Measurements from ENCODE around the gene HLA-DOB.

The HLA-DOB gene

GRCh38 chr6:32830017-32830416 is 13.2 kb upstream of the HLA-DOB start:
- CTCF ChIA-PET = no interaction called here
- POLR2A ChIA-PET = interaction anchor here (1.0 kb wide), 1 partner anchor 8 kb away, joined by 3 read pairs; the partner anchor contains the start of gene TAP2
- TF ChIP-seq HDGF (IDR thresholded peaks at IDR 0.05; ENCODE audit: borderline replicate concordance) = no peak
- no peak for TF ChIP-seq ELF4 (IDR thresholded peaks at IDR 0.05)
- TF ChIP-seq L3MBTL2 (conservative IDR thresholded peaks at IDR 0.05) = no peak
- no peak for TF ChIP-seq PKNOX1 (IDR thresholded peaks at IDR 0.05)
- no peak for TF ChIP-seq TARDBP (IDR thresholded peaks at IDR 0.05)
- TF ChIP-seq ARNT (IDR thresholded peaks at IDR 0.05) = no peak
- no peak for TF ChIP-seq BHLHE40 (IDR thresholded peaks at IDR 0.05; ENCODE audit: borderline replicate concordance)
- no peak for TF ChIP-seq CTBP1 (IDR thresholded peaks at IDR 0.05; ENCODE audit: borderline replicate concordance)
- TF ChIP-seq FOXA1 (IDR thresholded peaks at IDR 0.05) = no peak
- no peak for DNase-seq (ENCODE audit: extremely low spot score)

GRCh38 chr6:32829495-32829894 is 12.7 kb upstream of the HLA-DOB start:
- ChIA-PET CTCF (no interaction called here), POLR2A (interaction anchor here (1.0 kb wide), 1 partner anchor 9 kb away, joined by 3 read pairs; the partner anchor contains the start of gene TAP2)
- TF ChIP-seq SP1 (IDR thresholded peaks at IDR 0.05) = no peak
- TF ChIP-seq ZNF384 (IDR thresholded peaks at IDR 0.05) = no peak
- TF ChIP-seq SUZ12 (IDR thresholded peaks at IDR 0.05) = no peak
- no peak for TF ChIP-seq BHLHE40 (IDR thresholded peaks at IDR 0.05; ENCODE audit: borderline replicate concordance)
- TF ChIP-seq FOXK2 (IDR thresholded peaks at IDR 0.05) = no peak
- no peak for TF ChIP-seq TARDBP (IDR thresholded peaks at IDR 0.05)
- no peak for TF ChIP-seq CTBP1 (IDR thresholded peaks at IDR 0.05; ENCODE audit: borderline replicate concordance)
- no peak for DNase-seq (ENCODE audit: extremely low spot score)

GRCh38 chr6:32827025-32827424 is 10.2 kb upstream of the HLA-DOB start:
- POLR2A ChIA-PET = interaction anchor here (1.4 to 2.7 kb wide), 2 partner anchors 11 to 12 kb away, joined by 13 to 15 read pairs; partner anchors contain the start of gene TAP2
- DNase-seq (ENCODE audit: extremely low spot score) = no peak
- TF ChIP-seq ZNF384 (IDR thresholded peaks at IDR 0.05) = no peak
- no peak for TF ChIP-seq HDGF (IDR thresholded peaks at IDR 0.05; ENCODE audit: borderline replicate concordance)
- TF ChIP-seq ARNT (IDR thresholded peaks at IDR 0.05) = no peak
- no peak for TF ChIP-seq SP1 (IDR thresholded peaks at IDR 0.05)
- no peak for TF ChIP-seq FOXM1 (IDR thresholded peaks at IDR 0.05; ENCODE audit: borderline replicate concordance)
- no peak for TF ChIP-seq L3MBTL2 (conservative IDR thresholded peaks at IDR 0.05)
- no peak for TF ChIP-seq BHLHE40 (IDR thresholded peaks at IDR 0.05; ENCODE audit: borderline replicate concordance)
- TF ChIP-seq LEF1 (IDR thresholded peaks at IDR 0.05; ENCODE audit: borderline replicate concordance) = no peak
- no peak for TF ChIP-seq NFRKB (IDR thresholded peaks at IDR 0.05)
- no peak for TF ChIP-seq TARDBP (IDR thresholded peaks at IDR 0.05)
- TF ChIP-seq FOXK2 (IDR thresholded peaks at IDR 0.05) = no peak
- no peak for TF ChIP-seq PKNOX1 (IDR thresholded peaks at IDR 0.05)
- no peak for TF ChIP-seq FOXA1 (IDR thresholded peaks at IDR 0.05)
- TF ChIP-seq SUZ12 (IDR thresholded peaks at IDR 0.05) = no peak
- TF ChIP-seq CTBP1 (IDR thresholded peaks at IDR 0.05; ENCODE audit: borderline replicate concordance) = no peak
- TF ChIP-seq ELF4 (IDR thresholded peaks at IDR 0.05) = no peak
- CTCF ChIA-PET = interaction anchor here (3.4 to 3.5 kb wide), 2 partner anchors 11 to 41 kb away, joined by 25 read pairs; partner anchors contain the start of gene TAP2

- no peak for TF ChIP-seq CTBP1 (IDR thresholded peaks at IDR 0.05; ENCODE audit: borderline replicate concordance)
- no peak for TF ChIP-seq ZNF384 (IDR thresholded peaks at IDR 0.05)
- no peak for TF ChIP-seq FOXK2 (IDR thresholded peaks at IDR 0.05)
- no peak for TF ChIP-seq BHLHE40 (IDR thresholded peaks at IDR 0.05; ENCODE audit: borderline replicate concordance)
- TF ChIP-seq TARDBP (IDR thresholded peaks at IDR 0.05) = no peak
- TF ChIP-seq ARNT (IDR thresholded peaks at IDR 0.05) = no peak
- no peak for TF ChIP-seq LEF1 (IDR thresholded peaks at IDR 0.05; ENCODE audit: borderline replicate concordance)
- no peak for TF ChIP-seq NFRKB (IDR thresholded peaks at IDR 0.05)
- no peak for TF ChIP-seq FOXM1 (IDR thresholded peaks at IDR 0.05; ENCODE audit: borderline replicate concordance)
- TF ChIP-seq FOXA1 (IDR thresholded peaks at IDR 0.05) = no peak
- TF ChIP-seq ELF4 (IDR thresholded peaks at IDR 0.05) = no peak
- no peak for TF ChIP-seq PKNOX1 (IDR thresholded peaks at IDR 0.05)
- no peak for TF ChIP-seq SUZ12 (IDR thresholded peaks at IDR 0.05)
- no peak for TF ChIP-seq SP1 (IDR thresholded peaks at IDR 0.05)
- no peak for TF ChIP-seq L3MBTL2 (conservative IDR thresholded peaks at IDR 0.05)
- no peak for TF ChIP-seq HDGF (IDR thresholded peaks at IDR 0.05; ENCODE audit: borderline replicate concordance)
- no peak for DNase-seq (ENCODE audit: extremely low spot score)
- ChIA-PET POLR2A (interaction anchor here (0.8 to 2.7 kb wide), 2 partner anchors 12 to 28 kb away, joined by 4 to 13 read pairs; partner anchors contain the start of genes PSMB9, TAP1 and TAP2), CTCF (interaction anchor here (3.4 to 3.5 kb wide), 2 partner anchors 12 to 42 kb away, joined by 25 read pairs; partner anchors contain the start of gene TAP2)
Observed at GRCh38 chr6:32825966-32826365, 9.2 kb upstream of the HLA-DOB start.

- POLR2A ChIA-PET = interaction anchor here (1.1 to 1.2 kb wide), 2 partner anchors 34 to 152 kb away, joined by 3 to 4 read pairs; partner anchors contain the start of genes PSMB9 and TAP1
- DNase-seq (ENCODE audit: extremely low spot score) = no peak
- CTCF ChIA-PET = interaction anchor here (3.6 kb wide), 1 partner anchor 19 kb away, joined by 14 read pairs; the partner anchor contains the start of gene TAP2
- no peak for TF ChIP-seq PKNOX1 (IDR thresholded peaks at IDR 0.05)
- no peak for TF ChIP-seq NFRKB (IDR thresholded peaks at IDR 0.05)
- TF ChIP-seq ELF4 (IDR thresholded peaks at IDR 0.05) = no peak
- TF ChIP-seq L3MBTL2 (conservative IDR thresholded peaks at IDR 0.05) = no peak
- TF ChIP-seq SUZ12 (IDR thresholded peaks at IDR 0.05) = no peak
- TF ChIP-seq LEF1 (IDR thresholded peaks at IDR 0.05; ENCODE audit: borderline replicate concordance) = no peak
- TF ChIP-seq ARNT (IDR thresholded peaks at IDR 0.05) = no peak
Observed at GRCh38 chr6:32819729-32820128, 2.9 kb upstream of the HLA-DOB start.

Data from HEK293T (cell line).